Vagina (tissue), 2 donors: ENCODE measurements around the gene SCFD2. TPM values are rescaled to one million over a fixed set of nuclear protein-coding genes. Genes with fewer than 3 reads are reported as not detected.

Experiments
- DNase-seq, 2 donors: peaks; one replicate each; pipeline ENCODE4 v3.0.0-alpha.2; 2017; ENCODE audit errors: extremely low spot score in 2 of 2
- H3K27ac ChIP-seq: fragments of 200-600 bp; sonication (generic); one replicate; pipeline ENCODE4 v1.5.1; 2019
- H3K27me3 ChIP-seq: fragments of 200-600 bp; sonication (generic); one replicate; pipeline ENCODE4 v1.5.1; 2019
- H3K36me3 ChIP-seq, 2 donors: fragments of 200-600 bp; sonication (generic); one replicate each; pipeline ENCODE4 v1.5.1; 2017 to 2019
- H3K4me1 ChIP-seq: fragments of 200-600 bp; sonication (generic); one replicate; pipeline ENCODE4 v1.5.1; 2019
- H3K4me3 ChIP-seq, 2 donors: fragments of 200-600 bp; sonication (generic); 1 replicate in 1 of 2; 2 replicates in 1 of 2; pipeline ENCODE4 v1.5.1; 2016 to 2019
- H3K9me3 ChIP-seq: fragments of 200-600 bp; sonication (generic); one replicate; pipeline ENCODE4 v1.5.1; 2019
- POLR2A ChIP-seq, 2 donors: fragments of 450-650 bp; IDR thresholded peaks; one replicate each; pipeline ENCODE4 v1.6.1; 2017; ENCODE audit warnings: antibody characterized with exemption in 2 of 2, mild to moderate bottlenecking in 2 of 2, moderate library complexity in 2 of 2
- POLR2AphosphoS5 ChIP-seq, 2 donors: sonication (generic); formaldehyde crosslinking; IDR thresholded peaks; one replicate each; pipeline ENCODE4 v1.9.0; 2017; ENCODE audit warnings: antibody characterized with exemption in 2 of 2, mild to moderate bottlenecking in 2 of 2, low read depth in 1 of 2; ENCODE audit not compliant: insufficient read depth in 1 of 2
- intact Hi-C: fragments of 100-400 bp; cut with DNase I; formaldehyde crosslinking; loops from one replicate; pipeline ENCODE4 v1.15.1; 2023
- total RNA-seq: library from RNA; depleted of rRNA; stranded (reverse); fragments of >200 nt; gene quantifications from one replicate; pipeline ENCODE4 v1.2.3, GENCODE V29; 2016
- TF ChIP-seq, protein P1 (sequence below), 3 experiments: fragments of 450-650 bp in 2 of 3; fragments of 200-600 bp in 1 of 3; sonication (generic) in 1 of 3; IDR thresholded peaks; one replicate each; pipeline ENCODE4 v1.5.1; 2017 to 2019; ENCODE audit warnings: antibody characterized with exemption in 3 of 3, mild to moderate bottlenecking in 2 of 3, moderate library complexity in 2 of 3

The SCFD2 gene
- total RNA-seq, 1 donor from 2014 or later = 33.1 TPM

DNA sequence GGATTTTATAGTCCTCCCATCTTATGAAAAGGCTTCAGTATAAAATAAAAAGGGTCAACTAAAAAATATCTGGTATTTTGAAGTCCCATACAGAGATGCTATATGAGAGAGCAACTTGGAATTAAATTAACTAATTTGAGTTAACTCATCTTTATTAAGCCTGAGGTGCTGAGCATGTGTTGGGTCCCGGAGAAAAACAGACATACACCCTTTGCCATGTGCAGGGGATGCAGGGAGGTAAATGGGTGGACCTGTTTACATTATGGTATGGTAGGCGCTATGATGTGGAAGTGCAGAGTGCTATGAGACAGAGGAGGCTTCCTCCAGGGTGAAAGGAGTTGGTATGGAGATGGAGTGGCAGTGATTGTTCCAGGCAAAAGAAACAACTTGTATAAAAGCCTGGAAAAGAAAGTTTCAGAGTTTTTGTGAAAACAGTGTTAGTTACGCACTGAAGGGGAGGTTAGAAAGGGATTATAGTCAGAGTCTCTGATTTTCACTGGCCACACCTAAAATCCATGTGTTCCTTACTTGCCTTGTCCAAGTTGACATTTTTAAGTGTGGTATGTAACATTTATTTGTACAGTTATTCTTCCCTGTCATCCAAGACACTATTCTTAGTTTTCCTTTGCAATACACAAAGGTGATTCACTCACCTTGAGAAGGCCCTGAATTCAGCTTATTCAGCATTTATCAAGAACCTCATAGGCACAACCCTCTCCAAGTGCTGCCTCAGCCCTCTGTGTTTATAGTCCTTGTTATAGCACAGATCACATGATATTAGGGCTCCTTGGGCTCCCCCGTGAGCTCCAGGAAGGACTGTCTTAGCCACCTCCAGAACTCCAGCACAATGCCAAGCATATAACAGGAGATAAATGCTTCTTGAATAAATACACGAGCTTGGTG is 351.7 kb downstream of the SCFD2 start:
- Histone ChIP-seq H3K4me1 (peaks cover 41% of the 10 kb centered on the region), H3K27me3 (no peaks in the 10 kb centered on the region), H3K36me3 (no peaks in the 10 kb centered on the region), H3K4me3 (no peak overlapping the region), H3K27ac (no peak overlapping the region), H3K9me3 (no peaks in the 10 kb centered on the region)
- TF ChIP-seq, protein P1, sequence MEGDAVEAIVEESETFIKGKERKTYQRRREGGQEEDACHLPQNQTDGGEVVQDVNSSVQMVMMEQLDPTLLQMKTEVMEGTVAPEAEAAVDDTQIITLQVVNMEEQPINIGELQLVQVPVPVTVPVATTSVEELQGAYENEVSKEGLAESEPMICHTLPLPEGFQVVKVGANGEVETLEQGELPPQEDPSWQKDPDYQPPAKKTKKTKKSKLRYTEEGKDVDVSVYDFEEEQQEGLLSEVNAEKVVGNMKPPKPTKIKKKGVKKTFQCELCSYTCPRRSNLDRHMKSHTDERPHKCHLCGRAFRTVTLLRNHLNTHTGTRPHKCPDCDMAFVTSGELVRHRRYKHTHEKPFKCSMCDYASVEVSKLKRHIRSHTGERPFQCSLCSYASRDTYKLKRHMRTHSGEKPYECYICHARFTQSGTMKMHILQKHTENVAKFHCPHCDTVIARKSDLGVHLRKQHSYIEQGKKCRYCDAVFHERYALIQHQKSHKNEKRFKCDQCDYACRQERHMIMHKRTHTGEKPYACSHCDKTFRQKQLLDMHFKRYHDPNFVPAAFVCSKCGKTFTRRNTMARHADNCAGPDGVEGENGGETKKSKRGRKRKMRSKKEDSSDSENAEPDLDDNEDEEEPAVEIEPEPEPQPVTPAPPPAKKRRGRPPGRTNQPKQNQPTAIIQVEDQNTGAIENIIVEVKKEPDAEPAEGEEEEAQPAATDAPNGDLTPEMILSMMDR (IDR thresholded peaks at IDR 0.05) = no peak
- no peak for TF ChIP-seq POLR2AphosphoS5 (IDR thresholded peaks at IDR 0.05; ENCODE audit: insufficient read depth in 1 of 2, low read depth in 1 of 2)
- TF ChIP-seq POLR2A (IDR thresholded peaks at IDR 0.05) = no peak
- intact Hi-C loops = no loop called here
- DNase-seq = no peak

DNA sequence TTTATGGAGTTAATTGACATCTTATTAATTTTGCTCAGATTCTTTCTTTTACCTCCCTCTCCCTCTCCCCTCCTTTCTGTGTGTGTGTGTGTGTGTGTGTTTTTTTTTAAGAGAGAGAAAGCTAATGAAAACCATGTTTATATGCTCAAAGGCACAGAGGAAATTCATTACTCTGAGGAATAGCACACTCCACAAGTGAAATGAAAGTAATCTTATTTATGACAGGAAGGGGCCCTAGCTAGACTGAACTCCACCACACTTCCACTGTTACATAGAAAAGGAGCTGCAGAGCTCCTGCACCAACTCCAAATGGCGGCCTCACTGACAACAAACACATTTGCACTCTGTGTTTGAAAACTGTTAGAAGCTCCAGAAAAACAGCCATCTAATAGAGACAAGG is 353.1 kb downstream of the SCFD2 start:
- intact Hi-C loops = no loop called here
- Histone ChIP-seq H3K36me3 (no peaks in the 10 kb centered on the region), H3K27ac (peak overlapping the region; percentile 35), H3K27me3 (no peaks in the 10 kb centered on the region), H3K4me1 (peaks cover 41% of the 10 kb centered on the region), H3K9me3 (no peaks in the 10 kb centered on the region), H3K4me3 (no peak overlapping the region)
- no peak for TF ChIP-seq POLR2AphosphoS5 (IDR thresholded peaks at IDR 0.05; ENCODE audit: insufficient read depth in 1 of 2, low read depth in 1 of 2)
- no peak for TF ChIP-seq POLR2A (IDR thresholded peaks at IDR 0.05)
- TF ChIP-seq, protein P1 (IDR thresholded peaks at IDR 0.05) = no peak
- no peak for DNase-seq

DNA sequence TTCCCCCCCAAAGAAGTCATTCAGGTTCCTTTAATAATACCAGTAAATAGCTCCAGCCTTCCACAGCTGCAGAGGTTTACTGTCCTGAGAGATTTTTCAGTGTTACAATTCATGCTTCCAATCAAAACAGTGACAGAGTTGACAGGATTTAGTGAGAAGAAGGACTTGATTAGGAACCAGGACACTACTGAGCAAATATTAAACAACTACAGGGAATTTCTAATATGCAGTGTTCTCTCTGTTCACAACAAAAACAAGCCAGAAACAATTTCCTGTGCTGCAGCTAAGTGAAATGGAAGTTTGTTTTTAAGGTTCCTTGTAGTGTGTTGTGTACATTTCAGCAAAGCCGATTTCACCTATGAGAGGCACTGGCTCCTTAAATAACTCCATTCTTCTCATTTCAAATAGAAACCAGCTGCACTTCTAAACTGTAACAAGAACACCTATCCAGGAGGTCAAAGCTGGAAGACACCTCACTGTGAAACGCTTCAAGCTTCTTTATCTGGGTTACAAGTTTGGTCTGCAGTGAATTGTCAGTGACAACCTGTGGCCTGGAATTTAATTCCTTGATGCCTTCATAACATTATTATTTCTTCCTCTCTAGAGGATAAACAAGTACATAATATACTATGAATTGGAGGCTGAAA is 354.5 kb downstream of the SCFD2 start:
- Histone ChIP-seq H3K4me3 (no peak overlapping the region), H3K36me3 (no peaks in the 10 kb centered on the region), H3K27me3 (no peaks in the 10 kb centered on the region), H3K9me3 (no peaks in the 10 kb centered on the region), H3K27ac (no peak overlapping the region), H3K4me1 (peaks cover 41% of the 10 kb centered on the region)
- TF ChIP-seq, protein P1 (IDR thresholded peaks at IDR 0.05) = no peak
- TF ChIP-seq POLR2A (IDR thresholded peaks at IDR 0.05) = no peak
- TF ChIP-seq POLR2AphosphoS5 (IDR thresholded peaks at IDR 0.05; ENCODE audit: insufficient read depth in 1 of 2, low read depth in 1 of 2) = no peak
- DNase-seq = no peak
- intact Hi-C loops = no loop called here

DNA sequence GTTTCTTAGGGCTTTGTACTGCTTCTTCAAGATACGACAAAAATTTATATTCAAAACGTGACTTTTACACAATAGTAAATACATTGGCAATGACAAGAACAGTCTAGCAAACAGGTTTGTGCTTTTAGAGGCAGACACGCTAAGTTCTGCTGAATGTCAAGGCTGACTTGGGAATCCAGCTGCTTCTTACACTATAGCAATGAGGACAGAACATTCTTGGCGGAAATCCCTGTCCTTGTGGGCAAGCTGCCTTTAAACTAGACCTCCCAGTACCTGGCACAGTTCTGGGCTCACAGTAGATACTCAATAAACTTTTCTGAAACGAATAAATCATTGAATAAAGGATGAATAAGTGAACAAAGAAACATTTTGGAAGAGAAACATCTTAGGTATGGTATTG is 355.5 kb downstream of the SCFD2 start:
- Histone ChIP-seq H3K4me1 (peaks cover 41% of the 10 kb centered on the region), H3K27ac (no peak overlapping the region), H3K9me3 (no peaks in the 10 kb centered on the region), H3K27me3 (no peaks in the 10 kb centered on the region), H3K36me3 (no peaks in the 10 kb centered on the region), H3K4me3 (no peak overlapping the region)
- no peak for DNase-seq
- TF ChIP-seq, protein P1 (IDR thresholded peaks at IDR 0.05) = no peak
- TF ChIP-seq POLR2AphosphoS5 (IDR thresholded peaks at IDR 0.05; ENCODE audit: insufficient read depth in 1 of 2, low read depth in 1 of 2) (no peak), POLR2A (IDR thresholded peaks at IDR 0.05) (no peak)
- intact Hi-C loops = no loop called here

DNA sequence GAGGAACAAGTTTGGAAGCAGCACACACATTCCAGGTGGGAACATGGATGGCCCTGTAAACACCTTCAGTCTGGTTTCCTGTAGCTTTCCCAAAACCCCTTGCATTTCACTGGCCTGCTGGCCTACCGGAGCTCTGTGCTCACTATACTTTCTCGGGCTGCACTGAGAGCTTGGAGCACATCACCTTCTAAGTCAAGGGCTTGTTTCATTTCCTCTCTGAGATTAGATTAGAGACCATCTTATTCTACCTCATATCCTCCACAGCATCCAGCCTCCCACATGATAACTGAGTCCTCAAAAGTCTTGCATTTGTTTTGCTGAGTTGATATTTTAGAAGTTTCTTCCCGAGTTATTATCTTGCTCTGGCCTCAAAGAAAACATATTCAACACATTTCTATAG is 356.0 kb downstream of the SCFD2 start:
- no peak for DNase-seq
- Histone ChIP-seq H3K27ac (no peak overlapping the region), H3K36me3 (no peaks in the 10 kb centered on the region), H3K9me3 (no peaks in the 10 kb centered on the region), H3K27me3 (no peaks in the 10 kb centered on the region), H3K4me3 (no peak overlapping the region), H3K4me1 (peaks cover 41% of the 10 kb centered on the region)
- TF ChIP-seq, protein P1 (IDR thresholded peaks at IDR 0.05) = no peak
- TF ChIP-seq POLR2A (IDR thresholded peaks at IDR 0.05) (no peak), POLR2AphosphoS5 (IDR thresholded peaks at IDR 0.05; ENCODE audit: insufficient read depth in 1 of 2, low read depth in 1 of 2) (no peak)
- intact Hi-C loops = no loop called here
